Gastrocnemius medialis (tissue), 4 donors: Measurements from ENCODE around the gene BNC1. TPM values are rescaled to one million over a fixed set of nuclear protein-coding genes. Genes with fewer than 3 reads are reported as not detected.
A peak's percentile ranks its signal among the peaks of the same experiment; 100 is the strongest.

Experiments used
- ATAC-seq, 2 donors: fragments of 150-250 bp; one replicate each; pipeline ENCODE4 v1.9.1; 2016
- DNase-seq, 2 donors: peaks; one replicate each; pipeline ENCODE4 v3.0.0-alpha.2; 2019
- H3K27ac ChIP-seq, 4 donors: fragments of 200-600 bp; sonication (generic); 1 replicate in 1 of 4; 2 replicates in 3 of 4; pipeline ENCODE4 v1.5.1; 2016 to 2018; ENCODE audit warnings: mild to moderate bottlenecking in 2 of 4, moderate library complexity in 1 of 4
- H3K27me3 ChIP-seq, 3 donors: fragments of 200-600 bp; sonication (generic) in 2 of 3; 1 replicate in 1 of 3; 2 replicates in 2 of 3; pipeline versions ENCODE4 v1.5.1 to v1.6.0; 2016 to 2019; ENCODE audit warnings: mild to moderate bottlenecking in 1 of 3, moderate library complexity in 1 of 3
- H3K36me3 ChIP-seq, 2 donors: fragments of 200-600 bp; sonication (generic) in 1 of 2; one replicate each; pipeline ENCODE4 v1.5.1; 2017 to 2018
- H3K4me1 ChIP-seq, 2 donors: fragments of 200-600 bp; sonication (generic) in 1 of 2; one replicate each; pipeline ENCODE4 v1.5.1; 2016 to 2017; ENCODE audit warnings: mild to moderate bottlenecking in 2 of 2
- H3K4me3 ChIP-seq, 4 donors: fragments of 200-600 bp; sonication (generic) in 3 of 4; 1 replicate in 1 of 4; 2 replicates in 3 of 4; pipeline ENCODE4 v1.5.1; 2016 to 2019; ENCODE audit warnings: mild to moderate bottlenecking in 2 of 4
- H3K9me3 ChIP-seq, 3 donors: fragments of 200-600 bp; sonication (generic) in 2 of 3; 1 replicate in 1 of 3; 2 replicates in 2 of 3; pipeline ENCODE4 v1.5.1; 2016 to 2019
- POLR2A ChIP-seq, 2 donors: fragments of 450-650 bp; IDR thresholded peaks; one replicate each; pipeline ENCODE4 v1.6.1; 2017; ENCODE audit warnings: antibody characterized with exemption in 2 of 2, mild to moderate bottlenecking in 2 of 2, moderate library complexity in 2 of 2
- in situ Hi-C, 4 donors: fragments of 200-750 bp; cut with MboI; loops; one replicate each; pipeline versions ENCODE4 v1.15.0 to v1.8.0; 2017; ENCODE audit warnings: low sequenced_read_pairs in 4 of 4
- intact Hi-C: fragments of 100-400 bp; cut with DNase I; formaldehyde crosslinking; loops from one replicate; pipeline ENCODE4 v1.15.1; 2023; ENCODE audit warnings: low total_unique reads
- total RNA-seq, 4 donors: library from RNA; depleted of rRNA; stranded (reverse); fragments of >200 nt; gene quantifications; one replicate each; pipeline versions ENCODE4 v1.1.0 to v1.2.3, GENCODE V29; 2016
- TF ChIP-seq, protein P1 (sequence below), 5 experiments: fragments of 450-650 bp in 3 of 5; fragments of 200-600 bp in 2 of 5; sonication (generic) in 2 of 5; IDR thresholded peaks in 4 of 5; conservative IDR thresholded peaks in 1 of 5; 1 replicate in 4 of 5; 2 replicates in 1 of 5; pipeline ENCODE4 v1.5.1; 2016 to 2019; ENCODE audit warnings: antibody characterized with exemption in 5 of 5, mild to moderate bottlenecking in 3 of 5, moderate library complexity in 3 of 5

The BNC1 gene
- total RNA-seq, 4 donors from 2014 or later, result 0.10 to 0.13 (median 0.11) TPM; not detected in 1

DNA sequence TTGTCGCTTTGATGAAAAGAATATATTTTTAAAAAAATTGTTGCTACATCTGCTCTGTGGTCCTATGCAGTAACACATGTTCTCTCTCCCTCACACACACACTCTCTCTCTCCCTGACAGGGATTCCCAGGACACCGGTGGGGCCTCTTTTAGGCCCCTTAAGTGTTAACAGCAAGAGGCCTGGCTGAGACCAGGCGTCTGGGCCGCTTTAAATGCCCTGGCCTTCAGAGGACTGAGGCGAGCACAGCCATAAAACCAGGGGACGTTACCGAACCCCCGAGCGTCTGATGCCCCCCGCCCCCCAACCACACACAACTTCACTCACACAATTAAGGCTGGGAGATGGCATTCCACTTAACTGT lies 1.7 kb downstream of the BNC1 start:
- intact Hi-C loops (no loop called here), in situ Hi-C loops (no loop called here)
- TF ChIP-seq POLR2A (IDR thresholded peaks at IDR 0.05), result no peak
- TF ChIP-seq, protein P1, sequence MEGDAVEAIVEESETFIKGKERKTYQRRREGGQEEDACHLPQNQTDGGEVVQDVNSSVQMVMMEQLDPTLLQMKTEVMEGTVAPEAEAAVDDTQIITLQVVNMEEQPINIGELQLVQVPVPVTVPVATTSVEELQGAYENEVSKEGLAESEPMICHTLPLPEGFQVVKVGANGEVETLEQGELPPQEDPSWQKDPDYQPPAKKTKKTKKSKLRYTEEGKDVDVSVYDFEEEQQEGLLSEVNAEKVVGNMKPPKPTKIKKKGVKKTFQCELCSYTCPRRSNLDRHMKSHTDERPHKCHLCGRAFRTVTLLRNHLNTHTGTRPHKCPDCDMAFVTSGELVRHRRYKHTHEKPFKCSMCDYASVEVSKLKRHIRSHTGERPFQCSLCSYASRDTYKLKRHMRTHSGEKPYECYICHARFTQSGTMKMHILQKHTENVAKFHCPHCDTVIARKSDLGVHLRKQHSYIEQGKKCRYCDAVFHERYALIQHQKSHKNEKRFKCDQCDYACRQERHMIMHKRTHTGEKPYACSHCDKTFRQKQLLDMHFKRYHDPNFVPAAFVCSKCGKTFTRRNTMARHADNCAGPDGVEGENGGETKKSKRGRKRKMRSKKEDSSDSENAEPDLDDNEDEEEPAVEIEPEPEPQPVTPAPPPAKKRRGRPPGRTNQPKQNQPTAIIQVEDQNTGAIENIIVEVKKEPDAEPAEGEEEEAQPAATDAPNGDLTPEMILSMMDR (IDR thresholded peaks at IDR 0.05 in 4 of 5, conservative IDR thresholded peaks at IDR 0.05 in 1 of 5), result no peak
- H3K36me3 ChIP-seq, result no peaks in the 10 kb centered on the region
- DNase-seq (no peak), ATAC-seq (no peak)
- H3K27ac ChIP-seq, result no peak overlapping the region
- H3K4me1 ChIP-seq, result no peaks in the 10 kb centered on the region
- H3K4me3 ChIP-seq, result peak overlapping the region in 3 of 4 donors; percentile 49 to 56 (median 52)
- H3K27me3 ChIP-seq, result peaks cover 48 to 63% (median 51%) of the 10 kb centered on the region in 3 donors
- no peaks in the 10 kb centered on the region for H3K9me3 ChIP-seq

DNA sequence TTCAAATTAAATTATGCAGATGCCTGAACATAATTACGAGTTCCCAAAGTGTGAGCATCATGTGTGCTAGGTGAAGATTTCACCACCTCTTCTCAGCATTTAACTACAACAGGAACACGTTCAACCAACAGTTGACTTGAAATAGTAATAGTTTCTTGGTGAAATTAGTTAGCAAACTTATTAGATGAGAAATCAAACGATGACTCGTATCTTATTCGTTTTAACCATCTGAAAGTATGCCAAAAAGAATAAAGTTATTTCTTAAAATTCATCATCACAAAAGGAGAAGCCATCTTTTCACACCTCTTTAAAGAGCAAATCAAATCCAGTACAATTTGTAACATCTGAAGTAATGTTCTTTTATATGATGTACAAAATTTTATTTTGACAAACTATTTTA lies 2.3 kb downstream of the BNC1 start:
- Histone ChIP-seq H3K36me3 (no peaks in the 10 kb centered on the region), H3K4me3 (no peak overlapping the region), H3K27ac (no peak overlapping the region), H3K4me1 (no peaks in the 10 kb centered on the region), H3K9me3 (no peaks in the 10 kb centered on the region), H3K27me3 (peaks cover 48 to 62% (median 51%) of the 10 kb centered on the region in 3 donors)
- DNase-seq (no peak), ATAC-seq (no peak)
- in situ Hi-C loops (no loop called here), intact Hi-C loops (no loop called here)
- no peak for TF ChIP-seq POLR2A (IDR thresholded peaks at IDR 0.05)
- TF ChIP-seq, protein P1 (IDR thresholded peaks at IDR 0.05 in 4 of 5, conservative IDR thresholded peaks at IDR 0.05 in 1 of 5), result no peak

- ATAC-seq (no peak), DNase-seq (no peak)
- in situ Hi-C loops, result no loop called here
- H3K9me3 ChIP-seq, result no peaks in the 10 kb centered on the region
- intact Hi-C loops, result no loop called here
- H3K27ac ChIP-seq, result no peak overlapping the region
- no peaks in the 10 kb centered on the region for H3K4me1 ChIP-seq
- no peaks in the 10 kb centered on the region for H3K36me3 ChIP-seq
- peaks cover 23 to 37% (median 34%) of the 10 kb centered on the region in 3 donors for H3K27me3 ChIP-seq
- TF ChIP-seq POLR2A (IDR thresholded peaks at IDR 0.05), result no peak
- TF ChIP-seq, protein P1 (IDR thresholded peaks at IDR 0.05 in 4 of 5, conservative IDR thresholded peaks at IDR 0.05 in 1 of 5), result no peak
- no peak overlapping the region for H3K4me3 ChIP-seq
Observed at GRCh38 chr15:83278191-83278590, 6.3 kb downstream of the BNC1 start.

DNA sequence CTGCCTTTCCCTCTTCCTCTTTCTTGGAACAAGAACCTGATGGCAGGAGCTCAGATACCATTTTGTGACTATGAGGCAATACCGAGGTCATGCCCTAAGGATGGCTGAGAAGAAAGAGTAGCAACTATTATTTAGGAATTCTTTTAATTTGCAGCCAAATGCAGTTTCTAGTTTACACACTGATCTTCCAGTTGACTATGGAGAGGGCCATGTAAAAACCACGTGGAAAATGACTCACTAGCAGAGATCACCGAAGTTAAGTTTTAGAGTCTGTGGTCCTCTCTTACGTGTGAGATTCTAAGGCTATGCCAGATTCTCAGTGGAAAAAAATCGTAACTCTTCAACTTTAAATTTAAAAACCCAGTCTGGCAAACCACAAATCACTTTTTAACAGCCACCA lies 7.8 kb downstream of the BNC1 start:
- no peaks in the 10 kb centered on the region for H3K4me1 ChIP-seq
- in situ Hi-C loops, result no loop called here
- H3K27ac ChIP-seq, result no peak overlapping the region
- no peaks in the 10 kb centered on the region for H3K9me3 ChIP-seq
- ATAC-seq (no peak), DNase-seq (no peak)
- H3K27me3 ChIP-seq, result peaks cover 7 to 23% (median 18%) of the 10 kb centered on the region in 3 donors
- no peak for TF ChIP-seq POLR2A (IDR thresholded peaks at IDR 0.05)
- TF ChIP-seq, protein P1 (IDR thresholded peaks at IDR 0.05 in 4 of 5, conservative IDR thresholded peaks at IDR 0.05 in 1 of 5), result no peak
- intact Hi-C loops, result no loop called here
- H3K4me3 ChIP-seq, result no peak overlapping the region
- no peaks in the 10 kb centered on the region for H3K36me3 ChIP-seq

GRCh38 chr15:83275412-83275811 lies 9.1 kb downstream of the BNC1 start:
- TF ChIP-seq, protein P1 (IDR thresholded peaks at IDR 0.05 in 4 of 5, conservative IDR thresholded peaks at IDR 0.05 in 1 of 5), result no peak
- no peak for TF ChIP-seq POLR2A (IDR thresholded peaks at IDR 0.05)
- H3K9me3 ChIP-seq, result no peaks in the 10 kb centered on the region
- H3K27me3 ChIP-seq, result peaks cover 0 to 13% (median 7%) of the 10 kb centered on the region in 3 donors
- no peak for DNase-seq
- H3K4me1 ChIP-seq, result no peaks in the 10 kb centered on the region
- no peaks in the 10 kb centered on the region for H3K36me3 ChIP-seq
- intact Hi-C loops (no loop called here), in situ Hi-C loops (no loop called here)
- H3K27ac ChIP-seq, result no peak overlapping the region
- ATAC-seq, result no peak
- no peak overlapping the region for H3K4me3 ChIP-seq
